Measurements from ENCODE around the gene PRKAA1.

- TF ChIP-seq CTCF (IDR thresholded peaks at IDR 0.05) (no peak), EZH2 (IDR thresholded peaks at IDR 0.05; ENCODE audit: borderline replicate concordance, insufficient read depth, low read depth, low read length, poor library complexity, severe bottlenecking) (no peak)
These were observed 632 bp upstream of the PRKAA1 start for GRCh38 chr5:40798801-40799210.
